ENCODE data around the gene KIF1A. TPM values are rescaled to one million over a fixed set of nuclear protein-coding genes. Genes with fewer than 3 reads are reported as not detected.

Gene KIF1A
- total RNA-seq, 1 experiment from 2014 or later, result not detected

- no peaks in the 10 kb centered on the region; the same call in 1 of the 2 replicates for H3K4me1 ChIP-seq (replicated peaks; ENCODE audit: insufficient read depth)
- TF ChIP-seq EZH2 (IDR thresholded peaks at IDR 0.05; ENCODE audit: low read depth), result no peak
- TF ChIP-seq CTCF (conservative IDR thresholded peaks at IDR 0.05), result no peak
- BruUV-seq (replicated peaks), result no TSS peak
- intact Hi-C loops (cut with micrococcal nuclease; ENCODE audit: unreplicated experiment), result no loop called here
- H3K9me2 ChIP-seq (ENCODE audit: insufficient read depth), result no peaks in the 10 kb centered on the region
- no peak overlapping the region for H3K4me2 ChIP-seq
- no peak overlapping the region for H3K4me3 ChIP-seq
- no peaks in the 10 kb centered on the region for H3K9me3 ChIP-seq (ENCODE audit: insufficient read depth, low read depth)
- DNase-seq, result no peak
- H3K36me3 ChIP-seq (ENCODE audit: low read depth), result no peaks in the 10 kb centered on the region
- no peak overlapping the region for H2AFZ ChIP-seq
- POLR2A ChIA-PET (ENCODE audit: unreplicated experiment), result no interaction called here
- CTCF ChIA-PET, result no interaction called here
- no peaks in the 10 kb centered on the region for H3F3A ChIP-seq (ENCODE audit: insufficient read depth, low read depth)
- H3K27me3 ChIP-seq (ENCODE audit: insufficient read depth, low read depth), result peaks cover 44% of the 10 kb centered on the region
- no peak overlapping the region for H3K27ac ChIP-seq
- H4K20me1 ChIP-seq (ENCODE audit: insufficient read depth), result no peaks in the 10 kb centered on the region; the same call in 1 of the 2 replicates
- H3K79me2 ChIP-seq (ENCODE audit: low read depth), result no peaks in the 10 kb centered on the region
These were observed 82.5 kb downstream of the KIF1A start for GRCh38 chr2:240737512-240737911.

GRCh38 chr2:240736281-240737250 is 83.5 kb downstream of the KIF1A start:
- intact Hi-C loops (cut with micrococcal nuclease; ENCODE audit: unreplicated experiment), result no loop called here
- no TSS peak for BruUV-seq (replicated peaks)
- CTCF ChIA-PET, result no interaction called here

DNA sequence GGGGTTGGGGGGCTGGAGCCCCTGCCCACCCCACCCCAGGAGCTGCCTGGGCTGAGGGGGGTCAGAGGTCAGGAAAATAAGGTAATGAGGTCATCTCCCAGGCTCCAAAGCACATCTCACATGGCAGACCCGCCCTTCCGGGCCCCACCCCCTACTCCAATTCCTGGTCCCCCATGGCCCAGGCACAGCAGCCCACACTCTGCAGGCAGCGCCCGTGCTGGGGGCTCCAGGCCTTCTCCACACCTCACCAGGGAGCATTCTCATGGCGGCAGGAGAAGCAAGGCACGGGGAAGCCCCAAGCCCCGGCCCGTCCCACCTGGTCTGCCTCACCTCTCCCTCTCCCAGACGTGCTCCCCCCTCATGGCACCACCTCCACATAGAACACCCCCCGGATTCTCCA is 84.5 kb downstream of the KIF1A start:
- Histone ChIP-seq H3K27me3 (ENCODE audit: insufficient read depth, low read depth) (peaks cover 42% of the 10 kb centered on the region), H3K9me2 (ENCODE audit: insufficient read depth) (no peaks in the 10 kb centered on the region), H3K4me3 (no peak overlapping the region), H3F3A (ENCODE audit: insufficient read depth, low read depth) (no peaks in the 10 kb centered on the region), H3K4me2 (no peak overlapping the region), H3K9me3 (ENCODE audit: insufficient read depth, low read depth) (no peaks in the 10 kb centered on the region), H2AFZ (no peak overlapping the region), H4K20me1 (ENCODE audit: insufficient read depth) (no peaks in the 10 kb centered on the region; the same call in 1 of the 2 replicates), H3K4me1 (replicated peaks; ENCODE audit: insufficient read depth) (no peaks in the 10 kb centered on the region; the same call in 1 of the 2 replicates), H3K79me2 (ENCODE audit: low read depth) (no peaks in the 10 kb centered on the region), H3K36me3 (ENCODE audit: low read depth) (no peaks in the 10 kb centered on the region), H3K27ac (no peak overlapping the region)
- ChIA-PET POLR2A (ENCODE audit: unreplicated experiment) (no interaction called here), CTCF (no interaction called here)
- no peak for TF ChIP-seq EZH2 (IDR thresholded peaks at IDR 0.05; ENCODE audit: low read depth)
- no peak for TF ChIP-seq CTCF (conservative IDR thresholded peaks at IDR 0.05)
- BruUV-seq (replicated peaks), result no TSS peak
- intact Hi-C loops (cut with micrococcal nuclease; ENCODE audit: unreplicated experiment), result no loop called here
- DNase-seq, result no peak

More at GRCh38 chr2:240736281-240737250, 83.5 kb downstream of the KIF1A start:
- no peaks in the 10 kb centered on the region for H3K36me3 ChIP-seq (ENCODE audit: low read depth)
- no peaks in the 10 kb centered on the region for H3K79me2 ChIP-seq (ENCODE audit: low read depth)
- no peak overlapping the region for H3K27ac ChIP-seq
- no peak for TF ChIP-seq CTCF (conservative IDR thresholded peaks at IDR 0.05)
- TF ChIP-seq EZH2 (IDR thresholded peaks at IDR 0.05; ENCODE audit: low read depth), result no peak
- peaks cover 37% of the 10 kb centered on the region for H3K27me3 ChIP-seq (ENCODE audit: insufficient read depth, low read depth)
- no peaks in the 10 kb centered on the region; the same call in 1 of the 2 replicates for H3K4me1 ChIP-seq (replicated peaks; ENCODE audit: insufficient read depth)
- no peak overlapping the region for H2AFZ ChIP-seq
- H3K9me2 ChIP-seq (ENCODE audit: insufficient read depth), result no peaks in the 10 kb centered on the region
- DNase-seq, result no peak
- H3K4me2 ChIP-seq, result no peak overlapping the region
- H4K20me1 ChIP-seq (ENCODE audit: insufficient read depth), result no peaks in the 10 kb centered on the region
- no peaks in the 10 kb centered on the region for H3K9me3 ChIP-seq (ENCODE audit: insufficient read depth, low read depth)
- POLR2A ChIA-PET (ENCODE audit: unreplicated experiment), result no interaction called here
- H3K4me3 ChIP-seq, result no peak overlapping the region
- H3F3A ChIP-seq (ENCODE audit: insufficient read depth, low read depth), result no peaks in the 10 kb centered on the region
